UCSD-AML1 (cell line): ENCODE measurements around the gene PCSK6.

Experiments used
- DNase-seq: peaks from one replicate; lab custom pipeline; 2025; ENCODE audit not compliant: unreplicated experiment; lab: John Stamatoyannopoulos, UW

Gene PCSK6

DNA sequence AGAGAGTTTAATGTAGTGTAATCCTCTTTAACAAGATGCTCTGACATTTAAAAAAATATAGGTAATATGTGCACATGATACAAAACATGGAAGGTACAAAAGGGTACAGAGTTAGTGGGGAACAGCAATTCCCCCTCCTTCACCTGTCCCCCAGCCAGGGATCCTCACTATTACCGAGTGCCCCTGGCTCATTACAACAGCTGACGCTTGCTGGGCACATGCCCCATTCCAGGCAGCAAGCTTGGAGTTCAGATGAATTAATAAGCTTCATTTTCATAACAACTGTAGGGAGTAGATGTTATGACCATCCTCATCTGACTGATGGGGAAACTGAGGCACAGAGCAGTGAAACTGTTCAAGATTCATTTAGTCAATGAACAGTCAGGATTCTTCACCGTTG lies 41.2 kb downstream of the PCSK6 start:
- DNase-seq: no peak

- no peak for DNase-seq
Observed at GRCh38 chr15:101447561-101448071, 41.9 kb downstream of the PCSK6 start.

DNA sequence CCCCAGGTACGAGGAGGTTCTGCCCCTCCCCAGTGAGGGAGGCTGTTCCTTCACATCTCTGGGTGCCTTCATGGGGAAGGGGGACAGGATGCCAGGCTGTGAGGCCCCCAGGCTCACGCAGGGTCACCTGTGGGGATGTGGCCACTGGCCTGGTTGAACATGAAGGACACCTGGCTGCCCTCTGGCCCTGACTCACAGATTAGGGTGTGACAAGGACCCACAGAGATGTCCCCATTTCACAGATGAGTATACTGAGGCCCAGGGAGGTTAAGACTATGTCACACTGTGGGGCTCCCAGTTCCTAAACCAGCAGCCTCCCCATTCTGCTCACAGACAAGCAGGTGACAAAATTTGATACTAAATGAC lies 42.4 kb downstream of the PCSK6 start:
- DNase-seq: no peak

DNA sequence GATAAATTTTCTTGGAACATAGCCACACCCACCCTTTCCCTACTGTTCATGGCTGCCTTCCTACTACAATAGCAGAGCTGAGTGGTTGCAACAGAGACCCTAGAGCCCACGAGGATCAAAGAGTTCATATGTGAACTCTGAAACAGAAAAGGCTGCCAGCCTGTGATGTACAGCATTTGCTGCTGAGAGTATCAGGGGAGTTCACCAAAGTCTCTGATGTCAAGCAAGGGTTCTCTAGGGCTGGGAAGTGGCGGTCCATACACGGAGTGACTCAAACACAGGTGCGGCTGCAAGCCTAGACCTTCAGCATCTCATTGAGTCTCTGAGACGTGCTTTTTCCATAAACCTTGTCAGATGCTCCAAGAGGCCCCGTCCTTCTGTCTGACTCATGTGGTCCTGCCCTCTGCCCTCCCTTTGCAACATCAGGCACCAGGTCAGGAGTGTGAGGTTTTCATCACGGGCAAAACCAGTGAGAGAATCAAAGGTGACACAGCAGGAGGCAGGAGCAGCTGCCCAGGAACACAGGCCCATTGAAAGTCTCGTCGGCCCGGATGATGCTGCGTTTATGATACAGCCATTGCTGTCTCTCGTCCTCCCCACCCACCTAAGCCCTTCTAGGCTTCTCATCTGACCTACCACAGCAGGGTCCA lies 42.9 kb downstream of the PCSK6 start:
- DNase-seq: no peak

- no peak for DNase-seq
Observed at GRCh38 chr15:101445562-101446517, 43.7 kb downstream of the PCSK6 start.

- no peak for DNase-seq
Observed at GRCh38 chr15:101444807-101445508, 44.5 kb downstream of the PCSK6 start.

DNA sequence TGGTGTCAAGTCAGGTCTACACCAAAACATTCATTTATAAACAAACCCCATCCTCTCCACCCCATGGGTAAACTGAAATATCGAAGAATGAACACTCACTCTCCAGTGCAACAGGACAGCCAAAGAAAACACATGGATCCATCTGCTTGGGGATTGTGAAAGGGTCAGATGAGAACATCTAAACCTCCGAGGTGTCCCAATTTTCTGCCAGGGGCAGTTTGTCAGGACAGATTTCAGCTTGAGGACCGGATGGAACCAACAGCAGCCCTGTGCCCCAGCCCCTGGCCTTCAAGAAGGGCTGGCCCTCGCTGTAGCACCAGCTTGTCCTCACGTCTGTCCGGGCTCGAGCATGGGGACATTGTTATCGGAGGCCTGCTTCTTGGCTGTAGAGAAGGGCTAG lies 45.5 kb downstream of the PCSK6 start:
- DNase-seq: no peak

DNA sequence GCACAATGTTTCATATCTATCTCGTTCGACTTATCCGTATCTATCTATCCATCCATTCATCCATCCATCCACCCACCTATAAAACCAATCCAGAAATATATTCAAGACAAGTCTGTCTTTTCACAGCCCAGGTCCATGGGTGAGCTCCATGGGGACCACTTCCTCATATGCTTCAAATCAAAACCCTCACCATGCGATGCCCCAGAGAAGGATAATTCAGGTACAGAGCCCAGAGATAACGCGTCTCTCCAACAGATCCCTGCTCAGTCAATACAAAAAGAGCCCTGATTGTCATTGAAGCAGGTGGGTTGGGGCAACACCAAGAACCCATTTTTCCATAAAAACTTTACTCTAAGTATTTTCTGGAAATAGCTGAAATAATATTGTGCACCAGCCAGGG lies 47.2 kb downstream of the PCSK6 start:
- no peak for DNase-seq

DNA sequence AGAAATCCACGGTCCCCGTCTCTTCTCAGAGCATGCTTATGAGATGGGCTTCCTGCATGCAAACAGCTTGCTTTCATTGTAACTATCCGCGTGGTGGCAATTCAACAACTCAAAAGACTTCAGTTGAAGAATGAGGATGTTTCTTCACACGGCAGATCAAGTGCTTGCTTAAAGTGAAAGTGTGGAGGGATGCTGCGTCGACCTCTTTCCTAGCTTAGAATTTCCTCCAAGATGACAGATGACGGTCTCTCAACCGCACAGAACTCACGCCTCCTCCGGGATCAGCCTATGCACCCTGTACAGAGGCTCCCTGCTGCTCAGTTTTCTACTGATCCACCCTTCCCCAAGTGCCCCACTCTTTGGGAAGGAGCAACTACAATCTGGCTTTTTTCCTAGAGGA lies 47.8 kb downstream of the PCSK6 start:
- DNase-seq: no peak

GRCh38 chr15:101440846-101441590 lies 48.5 kb downstream of the PCSK6 start:
- DNase-seq: no peak

DNA sequence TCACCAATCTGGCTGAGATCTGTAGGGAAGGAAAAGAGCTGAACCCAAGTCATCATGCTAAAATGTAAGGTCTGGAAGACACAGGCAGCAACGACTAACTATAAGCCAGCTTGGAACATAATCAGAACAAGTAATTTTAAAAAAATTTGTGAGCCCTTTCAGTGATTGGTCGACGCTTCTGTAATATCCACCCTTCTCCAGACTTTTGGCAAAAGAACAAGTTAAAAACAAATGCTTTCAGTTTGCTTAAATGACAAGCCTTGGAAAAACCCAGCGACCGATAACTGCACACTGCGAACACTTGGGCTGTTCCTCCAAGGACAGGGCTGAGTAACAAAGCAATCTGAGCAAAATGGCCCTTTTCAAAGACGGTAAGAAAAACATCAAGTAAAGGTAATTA lies 49.6 kb downstream of the PCSK6 start:
- no peak for DNase-seq

GRCh38 chr15:101439285-101439919 lies 50.1 kb downstream of the PCSK6 start:
- DNase-seq: no peak

GRCh38 chr15:101438482-101439284 lies 50.8 kb downstream of the PCSK6 start:
- DNase-seq: no peak

DNA sequence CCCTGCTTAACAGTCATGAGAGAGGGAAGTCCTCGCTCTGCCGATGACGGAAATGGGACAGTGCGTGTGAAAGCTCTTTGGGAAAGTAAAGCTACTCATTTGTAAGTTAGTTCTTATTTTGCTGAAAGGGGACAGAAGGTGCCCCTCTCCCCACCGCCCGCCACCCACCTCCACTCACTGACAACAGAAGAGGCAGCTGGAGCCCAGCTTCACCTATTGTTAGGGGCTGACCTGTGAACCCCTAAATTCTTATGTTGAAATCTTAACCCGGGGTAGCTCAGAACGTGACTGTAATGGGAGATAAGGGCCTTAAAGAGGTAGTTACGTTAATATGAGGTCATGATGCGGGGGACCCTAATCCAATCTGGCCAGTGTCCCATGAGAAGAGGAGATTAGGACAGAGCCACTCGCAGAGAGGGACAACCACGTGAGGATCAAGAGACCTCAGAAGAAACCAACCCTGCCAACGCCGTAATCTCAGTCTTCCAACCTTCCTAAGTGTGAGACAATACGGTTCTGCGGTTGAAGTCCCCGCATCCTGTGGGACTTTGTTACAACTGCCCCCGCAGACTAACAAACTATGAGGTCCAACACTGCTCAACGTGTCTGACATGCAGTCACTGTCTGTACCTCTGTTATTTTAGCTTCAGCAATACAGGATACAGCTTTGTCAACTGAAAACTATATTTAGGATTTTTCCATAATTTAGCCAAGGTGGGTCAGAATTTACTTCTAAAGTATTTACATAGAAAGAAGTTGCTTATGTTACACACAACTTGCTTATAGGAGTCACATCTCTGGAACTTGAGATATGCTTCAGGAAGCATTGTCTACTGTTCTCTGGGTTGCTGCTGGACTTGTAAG lies 51.7 kb downstream of the PCSK6 start:
- no peak for DNase-seq

DNA sequence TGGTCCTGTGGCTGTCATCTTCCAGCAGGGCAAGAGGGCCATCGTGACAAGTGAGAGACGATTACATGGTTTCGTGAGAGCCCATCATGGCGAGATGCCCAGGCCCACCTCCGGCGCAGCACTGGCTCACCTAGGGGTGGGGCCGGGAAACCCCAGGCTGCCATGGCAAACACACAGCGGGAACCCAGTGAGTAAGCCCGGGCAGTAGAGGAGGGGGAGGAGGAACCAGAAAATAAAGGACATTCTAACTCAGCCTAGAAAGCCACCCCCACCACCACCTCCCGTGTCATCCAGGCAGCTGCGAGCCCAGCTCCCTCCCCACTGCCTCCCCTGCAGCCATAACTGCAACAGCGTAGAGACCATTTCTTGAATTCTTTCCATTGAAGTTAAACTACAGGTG lies 52.3 kb downstream of the PCSK6 start:
- no peak for DNase-seq

- no peak for DNase-seq
Observed at GRCh38 chr15:101436526-101436925, 53.0 kb downstream of the PCSK6 start.

DNA sequence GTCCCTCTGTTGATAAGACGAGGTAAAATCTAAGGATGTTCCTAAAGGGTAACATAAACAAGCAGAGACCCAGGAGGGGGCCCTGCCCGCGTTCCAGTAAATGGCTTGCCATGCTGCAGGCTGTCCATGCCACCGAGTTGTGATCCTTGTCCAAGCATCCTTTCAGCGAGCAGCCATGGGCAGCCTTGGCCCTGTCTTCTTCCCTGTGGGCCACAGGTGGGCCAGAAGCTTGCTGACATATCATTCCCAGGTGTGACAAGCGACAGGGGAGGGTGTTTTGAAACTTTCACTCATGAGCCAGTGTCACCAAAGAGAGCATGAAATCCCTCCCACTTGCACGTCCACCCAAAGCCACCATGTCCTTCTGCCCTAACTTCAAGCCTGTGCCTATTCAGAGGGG lies 53.7 kb downstream of the PCSK6 start:
- no peak for DNase-seq

- DNase-seq: no peak
Observed at GRCh38 chr15:101434032-101434920, 55.2 kb downstream of the PCSK6 start.
